Skeletal muscle satellite cell (primary cell): ENCODE data around the gene NCEH1.
"Not testable (repeated sequence)": the region's sequence is repeated elsewhere in the genome, so short reads cannot be mapped to it uniquely, and the experiment has no call there.

ENCODE experiments used
- H3K27me3 ChIP-seq: 2 replicates; pipeline ENCODE4 v1.7.0; 2013; ENCODE audit warnings: low read length; ENCODE audit not compliant: control insufficient read depth, insufficient read depth
- H3K36me3 ChIP-seq: 2 replicates; pipeline ENCODE4 v1.7.0; 2013; ENCODE audit warnings: mild to moderate bottlenecking, control low read depth, low read length; ENCODE audit not compliant: insufficient read depth
- H3K4me1 ChIP-seq: 2 replicates; pipeline ENCODE4 v1.7.0; 2013; ENCODE audit warnings: low read length; ENCODE audit not compliant: control insufficient read depth, insufficient read depth
- H3K4me2 ChIP-seq: 2 replicates; pipeline ENCODE4 v1.7.0; 2013; ENCODE audit warnings: mild to moderate bottlenecking, low read length
- H3K4me3 ChIP-seq: 2 replicates; pipeline ENCODE4 v1.7.0; 2013; ENCODE audit warnings: low read length
- H3K9ac ChIP-seq: 2 replicates; pipeline ENCODE4 v1.7.0; 2013; ENCODE audit warnings: mild to moderate bottlenecking, low read depth, low read length, moderate library complexity
- H3K9me3 ChIP-seq: replicated peaks from 2 replicates; pipeline ENCODE4 v1.7.0; 2013; ENCODE audit warnings: mild to moderate bottlenecking, control low read depth, low read length

The NCEH1 gene

GRCh38 chr3:172704001-172704400, 6.9 kb downstream of the NCEH1 start:
- H3K9me3 ChIP-seq: no peaks in the 10 kb centered on the region
- H3K9ac ChIP-seq: no peak overlapping the region
- peaks cover 16% of the 10 kb centered on the region for H3K4me1 ChIP-seq

GRCh38 chr3:172702731-172703130, 8.1 kb downstream of the NCEH1 start:
- H3K4me3 ChIP-seq, H3K9me3 ChIP-seq, H3K9ac ChIP-seq, H3K27me3 ChIP-seq, H3K4me1 ChIP-seq, H3K4me2 ChIP-seq, H3K36me3 ChIP-seq: not testable (repeated sequence)

More at GRCh38 chr3:172704001-172704400, 6.9 kb downstream of the NCEH1 start:
- Histone ChIP-seq H3K4me2 (no peak overlapping the region), H3K27me3 (no peaks in the 10 kb centered on the region), H3K4me3 (no peak overlapping the region), H3K36me3 (peaks cover 4% of the 10 kb centered on the region)

- Histone ChIP-seq H3K9ac (no peak overlapping the region), H3K4me1 (peaks cover 4% of the 10 kb centered on the region), H3K9me3 (no peaks in the 10 kb centered on the region), H3K27me3 (no peaks in the 10 kb centered on the region), H3K4me2 (no peak overlapping the region), H3K4me3 (no peak overlapping the region), H3K36me3 (peaks cover 4% of the 10 kb centered on the region)
Measured at GRCh38 chr3:172702256-172702655, 8.6 kb downstream of the NCEH1 start.

GRCh38 chr3:172701751-172702150, 9.1 kb downstream of the NCEH1 start:
- Histone ChIP-seq H3K4me2 (no peak overlapping the region), H3K36me3 (peaks cover 4% of the 10 kb centered on the region), H3K9me3 (no peaks in the 10 kb centered on the region), H3K4me1 (no peaks in the 10 kb centered on the region), H3K4me3 (no peak overlapping the region), H3K27me3 (no peaks in the 10 kb centered on the region), H3K9ac (no peak overlapping the region)

- peaks cover 4% of the 10 kb centered on the region for H3K36me3 ChIP-seq
- no peak overlapping the region for H3K4me2 ChIP-seq
- no peaks in the 10 kb centered on the region for H3K27me3 ChIP-seq
- H3K9me3 ChIP-seq: no peaks in the 10 kb centered on the region
- H3K4me3 ChIP-seq: no peak overlapping the region
- H3K9ac ChIP-seq: no peak overlapping the region
- H3K4me1 ChIP-seq: no peaks in the 10 kb centered on the region
Measured at GRCh38 chr3:172700936-172701455, 9.9 kb downstream of the NCEH1 start.

GRCh38 chr3:172700256-172700655, 10.6 kb downstream of the NCEH1 start:
- Histone ChIP-seq H3K4me2 (no peak overlapping the region), H3K36me3 (peaks cover 4% of the 10 kb centered on the region), H3K27me3 (no peaks in the 10 kb centered on the region), H3K9ac (no peak overlapping the region), H3K4me1 (no peaks in the 10 kb centered on the region), H3K4me3 (no peak overlapping the region), H3K9me3 (no peaks in the 10 kb centered on the region)

GRCh38 chr3:172699031-172699430, 11.8 kb downstream of the NCEH1 start:
- H3K4me3 ChIP-seq: no peak overlapping the region
- no peaks in the 10 kb centered on the region for H3K27me3 ChIP-seq
- no peak overlapping the region for H3K9ac ChIP-seq
- peaks cover 4% of the 10 kb centered on the region for H3K36me3 ChIP-seq
- H3K4me1 ChIP-seq: no peaks in the 10 kb centered on the region
- H3K9me3 ChIP-seq: no peaks in the 10 kb centered on the region
- no peak overlapping the region for H3K4me2 ChIP-seq

GRCh38 chr3:172698631-172699030, 12.2 kb downstream of the NCEH1 start:
- no peaks in the 10 kb centered on the region for H3K9me3 ChIP-seq
- no peaks in the 10 kb centered on the region for H3K27me3 ChIP-seq
- H3K9ac ChIP-seq: no peak overlapping the region
- H3K4me1 ChIP-seq: no peaks in the 10 kb centered on the region
- no peak overlapping the region for H3K4me2 ChIP-seq
- H3K4me3 ChIP-seq: no peak overlapping the region
- H3K36me3 ChIP-seq: peaks cover 4% of the 10 kb centered on the region

- Histone ChIP-seq H3K4me3 (no peak overlapping the region), H3K9ac (no peak overlapping the region), H3K4me1 (no peaks in the 10 kb centered on the region), H3K36me3 (peaks cover 7% of the 10 kb centered on the region), H3K4me2 (no peak overlapping the region), H3K9me3 (no peaks in the 10 kb centered on the region), H3K27me3 (no peaks in the 10 kb centered on the region)
Measured at GRCh38 chr3:172697558-172697957, 13.3 kb downstream of the NCEH1 start.

- Histone ChIP-seq H3K9ac (no peak overlapping the region), H3K4me1 (no peaks in the 10 kb centered on the region), H3K4me3 (no peak overlapping the region), H3K4me2 (no peak overlapping the region), H3K9me3 (no peaks in the 10 kb centered on the region), H3K36me3 (peaks cover 3% of the 10 kb centered on the region), H3K27me3 (no peaks in the 10 kb centered on the region)
Measured at GRCh38 chr3:172696357-172696756, 14.5 kb downstream of the NCEH1 start.

GRCh38 chr3:172694573-172695246, 16.2 kb downstream of the NCEH1 start:
- Histone ChIP-seq H3K9ac (no peak overlapping the region), H3K4me1 (no peaks in the 10 kb centered on the region), H3K9me3 (no peaks in the 10 kb centered on the region), H3K4me2 (no peak overlapping the region), H3K36me3 (peaks cover 3% of the 10 kb centered on the region), H3K4me3 (no peak overlapping the region), H3K27me3 (no peaks in the 10 kb centered on the region)

GRCh38 chr3:172692751-172693338, 18.0 kb downstream of the NCEH1 start:
- Histone ChIP-seq H3K9me3 (no peaks in the 10 kb centered on the region), H3K9ac (no peak overlapping the region), H3K4me1 (no peaks in the 10 kb centered on the region), H3K36me3 (peaks cover 3% of the 10 kb centered on the region), H3K27me3 (no peaks in the 10 kb centered on the region), H3K4me3 (no peak overlapping the region), H3K4me2 (no peak overlapping the region)
